Ovary (tissue), 9 donors: ENCODE measurements around the gene DIS3L2. TPM values are rescaled to one million over a fixed set of nuclear protein-coding genes. Genes with fewer than 3 reads are reported as not detected.

ENCODE experiments used
- DNase-seq, 5 donors: peaks; one replicate each; pipeline ENCODE4 v3.0.0-alpha.2; 2019 to 2020
- H3K27ac ChIP-seq, 2 donors: fragments of 200-600 bp; one replicate each; pipeline versions ENCODE4 v1.5.1 to v1.8.0; 2019 to 2022
- H3K27me3 ChIP-seq: fragments of 200-600 bp; one replicate; pipeline ENCODE4 v1.8.0; 2022
- H3K36me3 ChIP-seq: fragments of 200-600 bp; sonication (generic); one replicate; pipeline ENCODE4 v1.5.1; 2019
- H3K4me1 ChIP-seq: one replicate; pipeline ENCODE4 v1.8.1; 2013; ENCODE audit warnings: mild to moderate bottlenecking, moderate library complexity; ENCODE audit not compliant: insufficient read depth
- H3K4me3 ChIP-seq: fragments of 200-600 bp; sonication (generic); one replicate; pipeline ENCODE4 v1.5.1; 2017
- H3K9me3 ChIP-seq, 2 donors: fragments of 200-600 bp in 1 of 2; sonication (generic) in 1 of 2; one replicate each; pipeline versions ENCODE4 v1.5.1 to v1.8.1; 2013 to 2019; ENCODE audit warnings: mild to moderate bottlenecking in 1 of 2, moderate library complexity in 1 of 2
- CTCF ChIP-seq, 3 donors: fragments of 450-650 bp in 2 of 3; fragments of 200-600 bp in 1 of 3; IDR thresholded peaks; one replicate each; pipeline versions ENCODE4 v1.5.1 to v1.8.0; 2016 to 2022; ENCODE audit warnings: antibody characterized with exemption in 3 of 3, mild to moderate bottlenecking in 1 of 3
- EP300 ChIP-seq: sonication (generic); formaldehyde crosslinking; IDR thresholded peaks from one replicate; pipeline ENCODE4 v1.6.1; 2017; ENCODE audit warnings: antibody characterized with exemption
- POLR2A ChIP-seq: fragments of 450-650 bp; IDR thresholded peaks from one replicate; pipeline ENCODE4 v1.6.1; 2017; ENCODE audit warnings: antibody characterized with exemption, mild to moderate bottlenecking, moderate library complexity
- WGBS, 3 donors: extraction: QIAGEN DNeasy Blood & Tissue Kit in 1 of 3; methylation state at CpG; one replicate each; pipeline versions ENCODE4 v1.1.5 to v1.1.7; 2013 to 2017; 5-methylcytosine and 5-hydroxymethylcytosine counted together
- intact Hi-C, 4 donors: fragments of 100-400 bp; cut with DNase I; formaldehyde crosslinking; loops; one replicate each; pipeline versions ENCODE4 v1.11.0 to v1.15.1; 2022 to 2023
- polyA plus RNA-seq, 2 donors: library from polyadenylated mRNA; stranded (reverse); fragments of 200-250 nt in 1 of 2; fragments of 350-450 nt in 1 of 2; fragmentation: Illumina TruSeq in 1 of 2; extraction: RNeasy Lipid Tissue Mini Kit (QIAGEN cat#74804) in 1 of 2; gene quantifications; one replicate each; pipeline ENCODE4 v1.2.3, GENCODE V29; 2013 to 2014
- total RNA-seq, 7 donors: library from RNA; depleted of rRNA in 2 of 7; stranded (reverse); fragments of >200 nt in 2 of 7; fragmentation: NEBNext Ultra II Directional in 3 of 7; extraction: Animal tissue kit (Norgen Biotek cat#: 25700) in 3 of 7; gene quantifications; one replicate each; pipeline versions ENCODE4 v1.1.0 to v1.2.4, GENCODE V29; 2016 to 2023
- donor health status: DM: no; HTN: no; CAD: no; lungs with moderate emphysema.
- donor health status: DM: no; HTN: no; CAD: no.
- donor health status: Bipolar disorder and iron deficiency.
- donor health status: DM: yes; HTN: yes; CAD: no.
- donor health status: DM: no; HTN: no; CAD: no.
- donor health status: DM: yes; HTN: yes; CAD: no.

The DIS3L2 gene
- total and polyA plus RNA-seq, 9 donors: 18.2 to 52.0 (median 32.8) TPM

GRCh38 chr2:232292395-232293154 lies 331.1 kb downstream of the DIS3L2 start:
- H3K27me3 ChIP-seq: no peaks in the 10 kb centered on the region
- WGBS, 3 donors: 82 to 88% (median 84%) methylated on average over 9 of the region's 9 CpGs
- TF ChIP-seq POLR2A: no peak
- no peak for TF ChIP-seq EP300
- TF ChIP-seq CTCF (IDR thresholded peaks at IDR 0.05): no peak
- no peak for DNase-seq
- no peaks in the 10 kb centered on the region for H3K36me3 ChIP-seq
- H3K27ac ChIP-seq: no peak overlapping the region
- H3K4me3 ChIP-seq: no peak overlapping the region
- intact Hi-C loops: no loop called here
- H3K4me1 ChIP-seq: peaks cover 20% of the 10 kb centered on the region
- H3K9me3 ChIP-seq: no peaks in the 10 kb centered on the region

- 77 to 87% (median 82%) methylated on average over 6 of the region's 6 CpGs for WGBS, 3 donors
- TF ChIP-seq POLR2A (no peak), CTCF (IDR thresholded peaks at IDR 0.05) (no peak), EP300 (no peak)
- DNase-seq: no peak
- Histone ChIP-seq H3K27me3 (no peaks in the 10 kb centered on the region), H3K36me3 (no peaks in the 10 kb centered on the region), H3K4me1 (peaks cover 17% of the 10 kb centered on the region), H3K4me3 (no peak overlapping the region), H3K9me3 (no peaks in the 10 kb centered on the region), H3K27ac (no peak overlapping the region)
- intact Hi-C loops: no loop called here
These were observed 331.7 kb downstream of the DIS3L2 start for GRCh38 chr2:232293191-232293590.

- peaks cover 6% of the 10 kb centered on the region for H3K4me1 ChIP-seq
- intact Hi-C loops: no loop called here
- H3K36me3 ChIP-seq: no peaks in the 10 kb centered on the region
- no peaks in the 10 kb centered on the region for H3K9me3 ChIP-seq
- DNase-seq: no peak
- no peak overlapping the region for H3K4me3 ChIP-seq
- WGBS, 3 donors: 96 to 100% (median 98%) methylated on average over 1 of the region's 1 CpG
- no peak for TF ChIP-seq POLR2A
- no peak for TF ChIP-seq EP300
- TF ChIP-seq CTCF (IDR thresholded peaks at IDR 0.05): no peak
- no peaks in the 10 kb centered on the region for H3K27me3 ChIP-seq
- no peak overlapping the region for H3K27ac ChIP-seq
These were observed 334.5 kb downstream of the DIS3L2 start for GRCh38 chr2:232295971-232296370.

- 95 to 99% (median 96%) methylated on average over 3 of the region's 3 CpGs for WGBS, 3 donors
- Histone ChIP-seq H3K27ac (no peak overlapping the region), H3K9me3 (no peaks in the 10 kb centered on the region), H3K4me3 (no peak overlapping the region), H3K27me3 (no peaks in the 10 kb centered on the region), H3K4me1 (no peaks in the 10 kb centered on the region), H3K36me3 (no peaks in the 10 kb centered on the region)
- DNase-seq: no peak
- TF ChIP-seq POLR2A (no peak), CTCF (IDR thresholded peaks at IDR 0.05) (no peak), EP300 (no peak)
- intact Hi-C loops: no loop called here
These were observed 335.4 kb downstream of the DIS3L2 start for GRCh38 chr2:232296776-232297525.
